GM23338 (cell line): ENCODE results near the gene SERPINC1. TPM values are rescaled to one million over a fixed set of nuclear protein-coding genes. Genes with fewer than 3 reads are reported as not detected.

Experiments used
- ATAC-seq: fragments of 200-7000 bp; cut with Tn5 transposase; 3 replicates; pipeline ENCODE4 v1.9.1; 2020
- DNase-seq: peaks from one replicate; pipeline ENCODE4 v3.0.0-alpha.2; 2015; ENCODE audit warnings: low spot score
- H2AFZ ChIP-seq: fragments of 200-600 bp; sonication (generic); 2 replicates; pipeline ENCODE4 v1.8.0; 2016; ENCODE audit warnings: antibody characterized with exemption, mild to moderate bottlenecking, moderate library complexity
- H3F3A ChIP-seq: fragments of 200-600 bp; sonication (generic); replicated peaks from 2 replicates; pipeline ENCODE4 v1.8.0; 2017; ENCODE audit warnings: antibody characterized with exemption, mixed run types, low read depth
- H3K27ac ChIP-seq: fragments of 200-600 bp; sonication (generic); 2 replicates; pipeline ENCODE4 v1.6.1; 2016; ENCODE audit warnings: low read depth
- H3K27me3 ChIP-seq: fragments of 200-600 bp; sonication (generic); 2 replicates; pipeline ENCODE4 v1.8.0; 2016; ENCODE audit warnings: mild to moderate bottlenecking, mixed run types, moderate library complexity; ENCODE audit not compliant: insufficient read depth
- H3K36me3 ChIP-seq: fragments of 200-600 bp; sonication (generic); 2 replicates; pipeline ENCODE4 v1.8.0; 2016; ENCODE audit warnings: mild to moderate bottlenecking; ENCODE audit not compliant: insufficient read depth
- H3K4me1 ChIP-seq: fragments of 200-600 bp; sonication (generic); 2 replicates; pipeline ENCODE4 v1.8.0; 2016; ENCODE audit warnings: mild to moderate bottlenecking, moderate library complexity; ENCODE audit not compliant: insufficient read depth
- H3K4me2 ChIP-seq: fragments of 200-600 bp; sonication (generic); 2 replicates; pipeline ENCODE4 v1.7.1; 2017; ENCODE audit warnings: mixed run types
- H3K4me3 ChIP-seq: fragments of 200-600 bp; sonication (generic); 2 replicates; pipeline ENCODE4 v1.6.1; 2016; ENCODE audit warnings: mixed run types
- H3K79me2 ChIP-seq: fragments of 200-600 bp; sonication (generic); replicated peaks from 2 replicates; pipeline ENCODE4 v1.8.0; 2017; ENCODE audit warnings: mild to moderate bottlenecking; ENCODE audit not compliant: insufficient read depth
- H3K9me2 ChIP-seq: fragments of 200-600 bp; sonication (generic); 2 replicates; pipeline ENCODE4 v1.8.0; 2017; ENCODE audit not compliant: insufficient read depth
- H4K20me1 ChIP-seq: fragments of 200-600 bp; sonication (generic); replicated peaks from 2 replicates; pipeline ENCODE4 v1.8.0; 2017; ENCODE audit warnings: mild to moderate bottlenecking; ENCODE audit not compliant: insufficient read depth
- H3K27ac Mint-ChIP-seq: 2 replicates; pipeline ENCODE4 v1.8.0; 2020; ENCODE audit warnings: inconsistent platforms, mild to moderate bottlenecking, moderate library complexity, mixed read lengths
- H3K27me3 Mint-ChIP-seq: 3 replicates; pipeline ENCODE4 v1.8.0; 2022; ENCODE audit warnings: low read depth, mild to moderate bottlenecking, moderate library complexity, mixed read lengths, inconsistent platforms; ENCODE audit not compliant: insufficient read depth, poor library complexity
- H3K36me3 Mint-ChIP-seq: 3 replicates; pipeline ENCODE4 v1.8.0; 2021; ENCODE audit warnings: low read depth, mild to moderate bottlenecking, inconsistent platforms, moderate library complexity, mixed read lengths
- H3K4me1 Mint-ChIP-seq: 3 replicates; pipeline ENCODE4 v1.8.0; 2020; ENCODE audit warnings: mild to moderate bottlenecking, inconsistent platforms, mixed read lengths
- H3K4me3 Mint-ChIP-seq: 3 replicates; pipeline ENCODE4 v1.8.0; 2021; ENCODE audit warnings: moderate library complexity, mild to moderate bottlenecking, inconsistent platforms, mixed read lengths
- H3K9me3 Mint-ChIP-seq: 3 replicates; pipeline ENCODE4 v1.8.0; 2020; ENCODE audit warnings: moderate library complexity, mild to moderate bottlenecking, inconsistent platforms, mixed read lengths
- CREB1 ChIP-seq: fragments of 250-450 bp; sonication (Bioruptor Pico); IDR thresholded peaks from 2 replicates; pipeline ENCODE4 v1.5.0; 2020; ENCODE audit warnings: low read depth, mild to moderate bottlenecking, moderate library complexity
- EZH2 ChIP-seq: fragments of 200-600 bp; sonication (generic); IDR thresholded peaks from one replicate; pipeline ENCODE4 v1.8.0; 2017; ENCODE audit warnings: antibody characterized with exemption, mild to moderate bottlenecking, low read depth; ENCODE audit not compliant: unreplicated experiment
- JUNB ChIP-seq: IDR thresholded peaks from one replicate; pipeline ENCODE4 v1.6.1; 2016; ENCODE audit warnings: antibody characterized with exemption; ENCODE audit not compliant: unreplicated experiment
- NANOG ChIP-seq: IDR thresholded peaks from 2 replicates; pipeline ENCODE4 v1.6.1; 2016; ENCODE audit warnings: antibody characterized with exemption, borderline replicate concordance
- POLR2AphosphoS5 ChIP-seq: IDR thresholded peaks from 2 replicates; pipeline ENCODE4 v1.6.1; 2016; ENCODE audit warnings: antibody characterized with exemption, low read depth
- ZNF114 ChIP-seq: fragments of 250-450 bp; sonication (Bioruptor Pico); IDR thresholded peaks from 2 replicates; pipeline ENCODE4 v1.5.0; 2020; ENCODE audit warnings: mild to moderate bottlenecking, moderate library complexity
- ZNF331 ChIP-seq: fragments of 250-450 bp; sonication (Bioruptor Pico); IDR thresholded peaks from 2 replicates; pipeline ENCODE4 v1.5.0; 2020; ENCODE audit warnings: low read depth, mild to moderate bottlenecking, moderate library complexity
- polyA plus RNA-seq: library from polyadenylated mRNA; unstranded; fragments of >200 nt; fragmentation: Nextera tagmentation; extraction: Ambion mirVana; gene quantifications from 2 replicates; pipeline ENCODE4 v1.2.1, GENCODE V29; 2016
- total RNA-seq: library from RNA; depleted of rRNA; stranded (reverse); fragments of >200 nt; shearing (Covaris generic); gene quantifications from 2 replicates; pipeline ENCODE4 v1.2.3, GENCODE V29; 2014
- TF ChIP-seq, protein P1 (sequence below), 2 experiments: fragments of 200-600 bp in 1 of 2; sonication (generic) in 1 of 2; conservative IDR thresholded peaks; 2 replicates each; pipeline versions ENCODE4 v1.5.1 to v1.6.1; 2016 to 2017; ENCODE audit warnings: antibody characterized with exemption in 2 of 2, low read depth in 2 of 2, mild to moderate bottlenecking in 2 of 2, moderate library complexity in 1 of 2
- TF ChIP-seq, protein P2 (sequence below): IDR thresholded peaks from 2 replicates; pipeline ENCODE4 v1.6.1; 2016; ENCODE audit warnings: antibody characterized with exemption
- TF ChIP-seq, protein P3 (sequence below): IDR thresholded peaks from one replicate; pipeline ENCODE4 v1.6.1; 2018; ENCODE audit warnings: antibody characterized with exemption; ENCODE audit not compliant: unreplicated experiment
- TF ChIP-seq, protein P4 (sequence below): fragments of 250-450 bp; sonication (Bioruptor Pico); IDR thresholded peaks from 2 replicates; pipeline ENCODE4 v1.5.0; 2020; ENCODE audit warnings: mild to moderate bottlenecking, moderate library complexity

Gene SERPINC1
- total and polyA plus RNA-seq, 2 experiments from 2014 or later, result not detected

DNA sequence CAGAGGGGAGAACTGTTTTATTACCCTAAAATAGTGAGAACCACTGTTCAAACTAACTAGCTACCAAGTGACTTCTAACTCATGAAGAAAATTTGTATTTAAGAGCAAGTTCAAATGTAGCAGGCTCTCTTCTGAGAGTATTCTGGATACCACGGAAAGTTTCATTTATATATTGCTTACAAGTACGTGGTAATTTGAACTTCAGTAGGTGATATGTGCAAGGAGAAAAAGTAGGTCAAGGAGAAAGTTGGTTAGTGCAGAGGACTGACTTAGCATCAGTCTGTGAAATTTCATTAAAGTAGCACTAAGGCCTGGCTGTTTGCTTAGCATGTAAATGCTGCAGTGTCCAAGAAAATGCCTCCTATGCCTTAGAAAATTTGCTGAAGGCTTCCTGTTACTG lies 16.7 kb downstream of the SERPINC1 start:
- no peaks in the 10 kb centered on the region for H3K79me2 ChIP-seq
- H3K27ac Mint-ChIP-seq, result peak overlapping the region; percentile 61; the same call in 1 of the 2 replicates
- peak overlapping the region; percentile 40 for H3K4me2 ChIP-seq

More for the DNA sequence above, 16.7 kb downstream of the SERPINC1 start:
- no peaks in the 10 kb centered on the region for H3K27me3 Mint-ChIP-seq
- no peaks in the 10 kb centered on the region for H3K36me3 ChIP-seq
- no peaks in the 10 kb centered on the region for H4K20me1 ChIP-seq
- no peak overlapping the region for H3K4me3 ChIP-seq
- H3K27me3 ChIP-seq, result no peaks in the 10 kb centered on the region
- peaks cover 3% of the 10 kb centered on the region; the same call in 1 of the 2 replicates for H3K9me2 ChIP-seq
- H3K27ac ChIP-seq, result no peak overlapping the region
- no peaks in the 10 kb centered on the region for H3F3A ChIP-seq
- ATAC-seq (no peak), DNase-seq (no peak)
- no peak for TF ChIP-seq POLR2AphosphoS5
- no peak for TF ChIP-seq CREB1
- TF ChIP-seq, protein P1, sequence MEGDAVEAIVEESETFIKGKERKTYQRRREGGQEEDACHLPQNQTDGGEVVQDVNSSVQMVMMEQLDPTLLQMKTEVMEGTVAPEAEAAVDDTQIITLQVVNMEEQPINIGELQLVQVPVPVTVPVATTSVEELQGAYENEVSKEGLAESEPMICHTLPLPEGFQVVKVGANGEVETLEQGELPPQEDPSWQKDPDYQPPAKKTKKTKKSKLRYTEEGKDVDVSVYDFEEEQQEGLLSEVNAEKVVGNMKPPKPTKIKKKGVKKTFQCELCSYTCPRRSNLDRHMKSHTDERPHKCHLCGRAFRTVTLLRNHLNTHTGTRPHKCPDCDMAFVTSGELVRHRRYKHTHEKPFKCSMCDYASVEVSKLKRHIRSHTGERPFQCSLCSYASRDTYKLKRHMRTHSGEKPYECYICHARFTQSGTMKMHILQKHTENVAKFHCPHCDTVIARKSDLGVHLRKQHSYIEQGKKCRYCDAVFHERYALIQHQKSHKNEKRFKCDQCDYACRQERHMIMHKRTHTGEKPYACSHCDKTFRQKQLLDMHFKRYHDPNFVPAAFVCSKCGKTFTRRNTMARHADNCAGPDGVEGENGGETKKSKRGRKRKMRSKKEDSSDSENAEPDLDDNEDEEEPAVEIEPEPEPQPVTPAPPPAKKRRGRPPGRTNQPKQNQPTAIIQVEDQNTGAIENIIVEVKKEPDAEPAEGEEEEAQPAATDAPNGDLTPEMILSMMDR (conservative IDR thresholded peaks at IDR 0.05; ENCODE audit: low read depth in 2 of 2), result no peak
- TF ChIP-seq, protein P2, sequence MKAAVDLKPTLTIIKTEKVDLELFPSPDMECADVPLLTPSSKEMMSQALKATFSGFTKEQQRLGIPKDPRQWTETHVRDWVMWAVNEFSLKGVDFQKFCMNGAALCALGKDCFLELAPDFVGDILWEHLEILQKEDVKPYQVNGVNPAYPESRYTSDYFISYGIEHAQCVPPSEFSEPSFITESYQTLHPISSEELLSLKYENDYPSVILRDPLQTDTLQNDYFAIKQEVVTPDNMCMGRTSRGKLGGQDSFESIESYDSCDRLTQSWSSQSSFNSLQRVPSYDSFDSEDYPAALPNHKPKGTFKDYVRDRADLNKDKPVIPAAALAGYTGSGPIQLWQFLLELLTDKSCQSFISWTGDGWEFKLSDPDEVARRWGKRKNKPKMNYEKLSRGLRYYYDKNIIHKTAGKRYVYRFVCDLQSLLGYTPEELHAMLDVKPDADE, result no peak
- TF ChIP-seq, protein P3, sequence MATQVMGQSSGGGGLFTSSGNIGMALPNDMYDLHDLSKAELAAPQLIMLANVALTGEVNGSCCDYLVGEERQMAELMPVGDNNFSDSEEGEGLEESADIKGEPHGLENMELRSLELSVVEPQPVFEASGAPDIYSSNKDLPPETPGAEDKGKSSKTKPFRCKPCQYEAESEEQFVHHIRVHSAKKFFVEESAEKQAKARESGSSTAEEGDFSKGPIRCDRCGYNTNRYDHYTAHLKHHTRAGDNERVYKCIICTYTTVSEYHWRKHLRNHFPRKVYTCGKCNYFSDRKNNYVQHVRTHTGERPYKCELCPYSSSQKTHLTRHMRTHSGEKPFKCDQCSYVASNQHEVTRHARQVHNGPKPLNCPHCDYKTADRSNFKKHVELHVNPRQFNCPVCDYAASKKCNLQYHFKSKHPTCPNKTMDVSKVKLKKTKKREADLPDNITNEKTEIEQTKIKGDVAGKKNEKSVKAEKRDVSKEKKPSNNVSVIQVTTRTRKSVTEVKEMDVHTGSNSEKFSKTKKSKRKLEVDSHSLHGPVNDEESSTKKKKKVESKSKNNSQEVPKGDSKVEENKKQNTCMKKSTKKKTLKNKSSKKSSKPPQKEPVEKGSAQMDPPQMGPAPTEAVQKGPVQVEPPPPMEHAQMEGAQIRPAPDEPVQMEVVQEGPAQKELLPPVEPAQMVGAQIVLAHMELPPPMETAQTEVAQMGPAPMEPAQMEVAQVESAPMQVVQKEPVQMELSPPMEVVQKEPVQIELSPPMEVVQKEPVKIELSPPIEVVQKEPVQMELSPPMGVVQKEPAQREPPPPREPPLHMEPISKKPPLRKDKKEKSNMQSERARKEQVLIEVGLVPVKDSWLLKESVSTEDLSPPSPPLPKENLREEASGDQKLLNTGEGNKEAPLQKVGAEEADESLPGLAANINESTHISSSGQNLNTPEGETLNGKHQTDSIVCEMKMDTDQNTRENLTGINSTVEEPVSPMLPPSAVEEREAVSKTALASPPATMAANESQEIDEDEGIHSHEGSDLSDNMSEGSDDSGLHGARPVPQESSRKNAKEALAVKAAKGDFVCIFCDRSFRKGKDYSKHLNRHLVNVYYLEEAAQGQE, result no peak
- TF ChIP-seq ZNF331 (CRISPR knock-in tag), result no peak
- TF ChIP-seq, protein P4, sequence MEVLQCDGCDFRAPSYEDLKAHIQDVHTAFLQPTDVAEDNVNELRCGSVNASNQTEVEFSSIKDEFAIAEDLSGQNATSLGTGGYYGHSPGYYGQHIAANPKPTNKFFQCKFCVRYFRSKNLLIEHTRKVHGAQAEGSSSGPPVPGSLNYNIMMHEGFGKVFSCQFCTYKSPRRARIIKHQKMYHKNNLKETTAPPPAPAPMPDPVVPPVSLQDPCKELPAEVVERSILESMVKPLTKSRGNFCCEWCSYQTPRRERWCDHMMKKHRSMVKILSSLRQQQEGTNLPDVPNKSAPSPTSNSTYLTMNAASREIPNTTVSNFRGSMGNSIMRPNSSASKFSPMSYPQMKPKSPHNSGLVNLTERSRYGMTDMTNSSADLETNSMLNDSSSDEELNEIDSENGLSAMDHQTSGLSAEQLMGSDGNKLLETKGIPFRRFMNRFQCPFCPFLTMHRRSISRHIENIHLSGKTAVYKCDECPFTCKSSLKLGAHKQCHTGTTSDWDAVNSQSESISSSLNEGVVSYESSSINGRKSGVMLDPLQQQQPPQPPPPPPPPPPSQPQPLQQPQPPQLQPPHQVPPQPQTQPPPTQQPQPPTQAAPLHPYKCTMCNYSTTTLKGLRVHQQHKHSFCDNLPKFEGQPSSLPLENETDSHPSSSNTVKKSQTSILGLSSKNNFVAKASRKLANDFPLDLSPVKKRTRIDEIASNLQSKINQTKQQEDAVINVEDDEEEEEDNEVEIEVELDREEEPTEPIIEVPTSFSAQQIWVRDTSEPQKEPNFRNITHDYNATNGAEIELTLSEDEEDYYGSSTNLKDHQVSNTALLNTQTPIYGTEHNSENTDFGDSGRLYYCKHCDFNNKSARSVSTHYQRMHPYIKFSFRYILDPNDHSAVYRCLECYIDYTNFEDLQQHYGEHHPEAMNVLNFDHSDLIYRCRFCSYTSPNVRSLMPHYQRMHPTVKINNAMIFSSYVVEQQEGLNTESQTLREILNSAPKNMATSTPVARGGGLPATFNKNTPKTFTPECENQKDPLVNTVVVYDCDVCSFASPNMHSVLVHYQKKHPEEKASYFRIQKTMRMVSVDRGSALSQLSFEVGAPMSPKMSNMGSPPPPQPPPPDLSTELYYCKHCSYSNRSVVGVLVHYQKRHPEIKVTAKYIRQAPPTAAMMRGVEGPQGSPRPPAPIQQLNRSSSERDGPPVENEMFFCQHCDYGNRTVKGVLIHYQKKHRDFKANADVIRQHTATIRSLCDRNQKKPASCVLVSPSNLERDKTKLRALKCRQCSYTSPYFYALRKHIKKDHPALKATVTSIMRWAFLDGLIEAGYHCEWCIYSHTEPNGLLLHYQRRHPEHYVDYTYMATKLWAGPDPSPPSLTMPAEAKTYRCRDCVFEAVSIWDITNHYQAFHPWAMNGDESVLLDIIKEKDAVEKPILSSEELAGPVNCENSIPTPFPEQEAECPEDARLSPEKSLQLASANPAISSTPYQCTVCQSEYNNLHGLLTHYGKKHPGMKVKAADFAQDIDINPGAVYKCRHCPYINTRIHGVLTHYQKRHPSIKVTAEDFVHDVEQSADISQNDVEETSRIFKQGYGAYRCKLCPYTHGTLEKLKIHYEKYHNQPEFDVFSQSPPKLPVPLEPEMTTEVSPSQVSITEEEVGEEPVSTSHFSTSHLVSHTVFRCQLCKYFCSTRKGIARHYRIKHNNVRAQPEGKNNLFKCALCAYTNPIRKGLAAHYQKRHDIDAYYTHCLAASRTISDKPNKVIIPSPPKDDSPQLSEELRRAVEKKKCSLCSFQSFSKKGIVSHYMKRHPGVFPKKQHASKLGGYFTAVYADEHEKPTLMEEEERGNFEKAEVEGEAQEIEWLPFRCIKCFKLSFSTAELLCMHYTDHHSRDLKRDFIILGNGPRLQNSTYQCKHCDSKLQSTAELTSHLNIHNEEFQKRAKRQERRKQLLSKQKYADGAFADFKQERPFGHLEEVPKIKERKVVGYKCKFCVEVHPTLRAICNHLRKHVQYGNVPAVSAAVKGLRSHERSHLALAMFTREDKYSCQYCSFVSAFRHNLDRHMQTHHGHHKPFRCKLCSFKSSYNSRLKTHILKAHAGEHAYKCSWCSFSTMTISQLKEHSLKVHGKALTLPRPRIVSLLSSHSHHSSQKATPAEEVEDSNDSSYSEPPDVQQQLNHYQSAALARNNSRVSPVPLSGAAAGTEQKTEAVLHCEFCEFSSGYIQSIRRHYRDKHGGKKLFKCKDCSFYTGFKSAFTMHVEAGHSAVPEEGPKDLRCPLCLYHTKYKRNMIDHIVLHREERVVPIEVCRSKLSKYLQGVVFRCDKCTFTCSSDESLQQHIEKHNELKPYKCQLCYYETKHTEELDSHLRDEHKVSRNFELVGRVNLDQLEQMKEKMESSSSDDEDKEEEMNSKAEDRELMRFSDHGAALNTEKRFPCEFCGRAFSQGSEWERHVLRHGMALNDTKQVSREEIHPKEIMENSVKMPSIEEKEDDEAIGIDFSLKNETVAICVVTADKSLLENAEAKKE (CRISPR knock-in tag), result no peak
- TF ChIP-seq NANOG, result no peak
- no peak for TF ChIP-seq ZNF114 (CRISPR knock-in tag)
- TF ChIP-seq EZH2, result no peak
- TF ChIP-seq JUNB, result no peak
- no peak overlapping the region for H3K4me3 Mint-ChIP-seq
- H2AFZ ChIP-seq, result no peak overlapping the region
- no peaks in the 10 kb centered on the region for H3K9me3 Mint-ChIP-seq
- H3K4me1 ChIP-seq, result peaks cover 39% of the 10 kb centered on the region
- H3K4me1 Mint-ChIP-seq, result peaks cover 41% of the 10 kb centered on the region
- no peaks in the 10 kb centered on the region for H3K36me3 Mint-ChIP-seq
